ENCODE results near the gene DDX56. TPM values are rescaled to one million over a fixed set of nuclear protein-coding genes. Genes with fewer than 3 reads are reported as not detected.

Gene DDX56
- polyA plus RNA-seq, 6 donors from 2014 or later, result 26.9 to 50.8 (median 34.4) TPM

- DNase-seq (no peak), ATAC-seq (ENCODE audit: low read depth in 2 of 2) (no peak)
- H3K9me3 Mint-ChIP-seq, result no peaks in the 10 kb centered on the region
- H3K27ac Mint-ChIP-seq, result peak overlapping the region in 5 of 6 donors; percentile 93 to 98 (median 97)
- H3K27me3 Mint-ChIP-seq, result no peaks in the 10 kb centered on the region
- H3K4me3 Mint-ChIP-seq, result peak overlapping the region; percentile 88 to 97 (median 93)
- peaks cover 3 to 15% of the 10 kb centered on the region in 2 donors for H3K36me3 Mint-ChIP-seq
- peaks cover 11 to 39% (median 36%) of the 10 kb centered on the region in 3 donors for H3K4me1 Mint-ChIP-seq
Observed at GRCh38 chr7:44583146-44583865, 9.6 kb upstream of the DDX56 start.

GRCh38 chr7:44581879-44582603 is 8.3 kb upstream of the DDX56 start, which contains the start of gene TMED4:
Gene TMED4 (minus strand): TSS chr7:44582231. CDS start chr7:44582206, 25 bp downstream.
- no peaks in the 10 kb centered on the region for H3K27me3 Mint-ChIP-seq
- ATAC-seq (ENCODE audit: low read depth in 2 of 2), result peak; percentile 83
- H3K4me1 Mint-ChIP-seq, result peaks cover 11 to 36% (median 34%) of the 10 kb centered on the region in 3 donors
- DNase-seq, result peak; percentile 100
- H3K36me3 Mint-ChIP-seq, result peaks cover 3 to 15% of the 10 kb centered on the region in 2 donors
- peak within 1 kb of the TSS; percentile 93 to 98 (median 96) for H3K27ac Mint-ChIP-seq
- no peaks in the 10 kb centered on the region for H3K9me3 Mint-ChIP-seq
- peak within 1 kb of the TSS; percentile 88 to 97 (median 93) for H3K4me3 Mint-ChIP-seq

- H3K4me3 Mint-ChIP-seq, result peak overlapping the region; percentile 88 to 97 (median 93)
- H3K27ac Mint-ChIP-seq, result peak overlapping the region; percentile 93 to 98 (median 96)
- H3K4me1 Mint-ChIP-seq, result peaks cover 12 to 36% (median 34%) of the 10 kb centered on the region in 3 donors
- H3K27me3 Mint-ChIP-seq, result no peaks in the 10 kb centered on the region
- ATAC-seq (ENCODE audit: low read depth in 2 of 2), result peak in 1 of 2 donors; percentile 11
- peaks cover 3 to 15% of the 10 kb centered on the region in 2 donors for H3K36me3 Mint-ChIP-seq
- H3K9me3 Mint-ChIP-seq, result no peaks in the 10 kb centered on the region
- no peak for DNase-seq
Observed at GRCh38 chr7:44580945-44581878, 7.5 kb upstream of the DDX56 start.

DNA sequence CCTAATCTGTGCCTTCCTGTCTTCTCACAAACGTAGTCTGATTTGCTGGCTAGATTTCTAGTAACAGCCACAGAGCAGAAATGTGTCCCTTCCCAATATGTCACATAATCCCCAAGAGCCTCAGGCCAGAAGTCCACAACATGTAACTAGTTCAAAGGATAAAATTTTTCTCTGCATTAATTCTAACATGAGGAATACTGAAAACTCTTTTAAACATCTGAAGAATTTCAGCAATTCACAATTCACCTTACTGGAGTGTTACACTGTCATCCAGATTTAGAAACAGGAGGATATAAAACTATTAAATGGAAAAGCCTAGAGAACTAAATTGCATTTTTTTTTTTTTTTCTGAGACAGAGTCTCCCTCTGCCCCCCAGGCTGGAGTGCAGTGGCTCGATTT is 2.5 kb upstream of the DDX56 start:
- peaks cover 41 to 63% (median 56%) of the 10 kb centered on the region in 3 donors for H3K4me1 Mint-ChIP-seq
- no peak for ATAC-seq (ENCODE audit: low read depth in 2 of 2)
- no peaks in the 10 kb centered on the region for H3K27me3 Mint-ChIP-seq
- peaks cover 10 to 15% of the 10 kb centered on the region in 2 donors for H3K36me3 Mint-ChIP-seq
- peak overlapping the region in 3 of 8 donors; percentile 36 to 71 (median 55) for H3K4me3 Mint-ChIP-seq
- H3K9me3 Mint-ChIP-seq, result no peaks in the 10 kb centered on the region
- no peak for DNase-seq
- H3K27ac Mint-ChIP-seq, result peak overlapping the region in 4 of 6 donors; percentile 26 to 84 (median 56)

DNA sequence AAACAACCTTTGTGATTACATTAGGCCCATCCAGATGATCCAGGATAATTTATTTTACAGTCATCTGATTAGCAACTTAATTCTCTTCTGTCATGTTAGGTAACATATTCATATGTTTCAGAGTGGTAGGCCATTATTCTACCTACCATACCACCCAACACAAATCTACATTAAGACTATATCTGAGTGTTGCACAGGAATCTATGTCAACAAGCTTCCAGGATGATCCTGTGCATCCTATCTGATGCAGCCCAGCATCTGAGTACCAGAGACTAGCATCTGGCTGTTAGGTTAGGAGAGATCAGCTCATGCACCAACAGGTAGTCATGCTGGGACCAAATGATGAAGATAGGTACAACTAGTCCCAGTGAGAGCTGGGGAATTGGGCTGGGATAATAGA is 1.3 kb upstream of the DDX56 start:
- Mint-ChIP-seq H3K4me1 (peaks cover 35 to 56% (median 46%) of the 10 kb centered on the region in 3 donors), H3K36me3 (peaks cover 10 to 12% of the 10 kb centered on the region in 2 donors), H3K27ac (peak overlapping the region in 4 of 6 donors; percentile 28 to 98 (median 71)), H3K27me3 (no peaks in the 10 kb centered on the region), H3K4me3 (peak overlapping the region in 7 of 8 donors; percentile 93 to 98 (median 97)), H3K9me3 (no peaks in the 10 kb centered on the region)
- ATAC-seq (ENCODE audit: low read depth in 2 of 2) (no peak), DNase-seq (no peak)

- DNase-seq (no peak), ATAC-seq (ENCODE audit: low read depth in 2 of 2) (no peak)
- Mint-ChIP-seq H3K27me3 (no peaks in the 10 kb centered on the region), H3K27ac (peak overlapping the region; percentile 96 to 99 (median 98)), H3K36me3 (peaks cover 6% of the 10 kb centered on the region in 2 donors), H3K4me3 (peak overlapping the region; percentile 93 to 98 (median 98)), H3K9me3 (no peaks in the 10 kb centered on the region), H3K4me1 (peaks cover 36 to 50% (median 46%) of the 10 kb centered on the region in 3 donors)
Observed at GRCh38 chr7:44574287-44574872, 672 bp upstream of the DDX56 start.

DNA sequence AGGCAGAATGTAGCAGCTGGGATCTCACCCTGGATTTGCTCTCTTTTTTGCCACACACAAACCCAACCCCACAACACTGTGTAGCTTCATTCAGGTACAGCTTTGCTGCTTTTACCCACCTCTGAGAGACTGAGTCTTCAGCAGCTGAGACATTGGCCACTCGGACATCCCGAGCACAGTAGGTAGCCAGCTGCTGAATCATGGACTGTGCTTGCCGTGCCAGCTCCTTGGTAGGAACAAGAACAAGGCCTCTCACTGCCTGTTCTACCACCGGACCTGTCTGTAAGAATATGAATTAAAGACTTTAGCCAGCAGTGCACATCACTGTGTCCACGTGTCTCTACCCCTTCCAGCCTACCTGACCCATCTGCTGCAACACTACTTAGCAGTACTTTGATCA is 937 bp downstream of the DDX56 start:
- DNase-seq (no peak), ATAC-seq (ENCODE audit: low read depth in 2 of 2) (no peak)
- H3K27me3 Mint-ChIP-seq, result no peaks in the 10 kb centered on the region
- peak overlapping the region; percentile 93 to 98 (median 98) for H3K4me3 Mint-ChIP-seq
- H3K9me3 Mint-ChIP-seq, result no peaks in the 10 kb centered on the region
- H3K27ac Mint-ChIP-seq, result peak overlapping the region in 2 of 6 donors; percentile 96 to 98
- peaks cover 45 to 48% (median 46%) of the 10 kb centered on the region in 3 donors for H3K4me1 Mint-ChIP-seq
- peaks cover 6 to 11% of the 10 kb centered on the region in 2 donors for H3K36me3 Mint-ChIP-seq

- Mint-ChIP-seq H3K4me3 (no peak overlapping the region), H3K27ac (no peak overlapping the region), H3K9me3 (no peaks in the 10 kb centered on the region), H3K4me1 (peaks cover 42 to 54% (median 47%) of the 10 kb centered on the region in 3 donors), H3K27me3 (no peaks in the 10 kb centered on the region), H3K36me3 (peaks cover 6 to 21% of the 10 kb centered on the region in 2 donors)
- ATAC-seq (ENCODE audit: low read depth in 2 of 2) (no peak), DNase-seq (no peak)
Observed at GRCh38 chr7:44569959-44570358, 3.7 kb downstream of the DDX56 start.

DNA sequence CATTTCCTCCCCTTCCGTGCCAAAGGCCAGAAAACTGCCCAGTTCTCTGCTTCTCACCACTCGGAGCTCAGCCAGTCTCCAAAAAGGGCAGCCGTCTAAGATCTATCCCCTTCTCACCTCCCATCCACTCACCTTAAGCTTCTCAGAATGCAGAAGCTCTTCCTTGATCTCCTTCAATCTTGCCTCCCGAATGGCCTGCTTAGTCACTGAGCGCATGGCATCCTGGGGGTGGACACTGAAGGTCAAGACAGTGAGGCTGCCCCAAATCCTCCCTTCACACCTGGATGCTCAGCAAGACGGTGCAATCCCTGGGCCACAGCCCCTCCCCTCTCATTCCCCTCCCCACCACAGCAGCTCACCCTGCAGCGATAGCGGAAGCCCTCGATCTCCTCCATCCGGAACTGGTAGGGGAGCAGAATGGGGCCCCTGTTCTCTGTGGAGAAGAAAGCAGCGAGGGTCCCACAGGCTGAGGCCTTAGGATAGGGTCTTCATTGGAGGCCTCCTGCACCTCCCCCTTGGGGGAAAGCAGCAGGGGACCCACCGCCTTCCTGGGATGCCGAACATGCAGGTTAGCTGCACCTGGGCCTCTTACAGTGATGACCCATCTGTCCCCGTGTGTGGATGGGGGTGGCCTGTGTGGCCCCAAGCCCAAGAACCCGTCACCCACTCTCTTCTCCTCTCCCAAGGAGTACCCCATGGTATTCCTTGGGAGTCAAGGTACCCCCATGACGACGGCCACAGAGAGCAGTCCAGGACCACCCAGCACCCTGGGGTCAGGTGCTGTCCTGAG is 4.7 kb downstream of the DDX56 start:
- Mint-ChIP-seq H3K9me3 (no peaks in the 10 kb centered on the region), H3K27ac (peak overlapping the region in 1 of 6 donors; percentile 75)

GRCh38 chr7:44567884-44568283 is 5.8 kb downstream of the DDX56 start:
- H3K9me3 Mint-ChIP-seq, result no peaks in the 10 kb centered on the region
- no peak for DNase-seq
- ATAC-seq (ENCODE audit: low read depth in 2 of 2), result no peak
- H3K4me1 Mint-ChIP-seq, result peaks cover 26 to 38% (median 33%) of the 10 kb centered on the region in 3 donors
- H3K36me3 Mint-ChIP-seq, result peaks cover 6 to 21% of the 10 kb centered on the region in 2 donors
- H3K4me3 Mint-ChIP-seq, result no peak overlapping the region
- peak overlapping the region in 1 of 6 donors; percentile 47 for H3K27ac Mint-ChIP-seq
- no peaks in the 10 kb centered on the region for H3K27me3 Mint-ChIP-seq

More for the DNA sequence above, 4.7 kb downstream of the DDX56 start:
- H3K36me3 Mint-ChIP-seq, result peaks cover 6 to 21% of the 10 kb centered on the region in 2 donors
- H3K4me3 Mint-ChIP-seq, result peak overlapping the region in 3 of 8 donors; percentile 25 to 66 (median 38)
- no peak for ATAC-seq (ENCODE audit: low read depth in 2 of 2)
- H3K4me1 Mint-ChIP-seq, result peaks cover 33 to 44% (median 38%) of the 10 kb centered on the region in 3 donors
- no peaks in the 10 kb centered on the region for H3K27me3 Mint-ChIP-seq
- DNase-seq, result no peak

DNA sequence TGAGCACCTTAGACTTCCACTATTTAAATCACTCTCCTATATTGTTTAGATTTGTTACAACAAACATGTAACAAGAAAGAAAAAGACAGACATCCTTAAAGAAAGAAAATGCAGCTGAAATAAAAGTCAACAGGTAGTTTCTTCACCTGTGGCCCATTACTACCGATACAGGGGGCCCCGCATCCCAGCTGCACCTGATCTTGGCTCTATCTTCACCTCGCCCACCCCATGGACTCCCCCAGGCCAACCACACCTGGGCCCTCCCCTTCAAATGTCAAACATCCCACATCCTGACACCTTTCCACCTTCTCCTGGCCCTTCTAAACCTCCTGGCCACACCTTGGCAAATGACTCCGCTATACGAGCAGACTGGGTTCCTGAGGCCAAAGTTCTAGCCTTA is 7.0 kb downstream of the DDX56 start:
- peaks cover 16 to 32% (median 28%) of the 10 kb centered on the region in 3 donors for H3K4me1 Mint-ChIP-seq
- ATAC-seq (ENCODE audit: low read depth in 2 of 2) (no peak), DNase-seq (no peak)
- peaks cover 3 to 21% of the 10 kb centered on the region in 2 donors for H3K36me3 Mint-ChIP-seq
- peak overlapping the region in 3 of 6 donors; percentile 9 to 94 (median 34) for H3K27ac Mint-ChIP-seq
- no peaks in the 10 kb centered on the region for H3K27me3 Mint-ChIP-seq
- no peaks in the 10 kb centered on the region for H3K9me3 Mint-ChIP-seq
- H3K4me3 Mint-ChIP-seq, result no peak overlapping the region
